Hematopoietic multipotent progenitor cell treated with erythropoietin and hydrocortisone succinate and interleukin-3 and kit ligand, for 8 days (in vitro differentiated cells): ENCODE results near the gene CFAP206.

Experiments used
- DNase-seq: peaks from one replicate; pipeline ENCODE4 v3.0.0-alpha.2; 2015

Gene CFAP206, protein sequence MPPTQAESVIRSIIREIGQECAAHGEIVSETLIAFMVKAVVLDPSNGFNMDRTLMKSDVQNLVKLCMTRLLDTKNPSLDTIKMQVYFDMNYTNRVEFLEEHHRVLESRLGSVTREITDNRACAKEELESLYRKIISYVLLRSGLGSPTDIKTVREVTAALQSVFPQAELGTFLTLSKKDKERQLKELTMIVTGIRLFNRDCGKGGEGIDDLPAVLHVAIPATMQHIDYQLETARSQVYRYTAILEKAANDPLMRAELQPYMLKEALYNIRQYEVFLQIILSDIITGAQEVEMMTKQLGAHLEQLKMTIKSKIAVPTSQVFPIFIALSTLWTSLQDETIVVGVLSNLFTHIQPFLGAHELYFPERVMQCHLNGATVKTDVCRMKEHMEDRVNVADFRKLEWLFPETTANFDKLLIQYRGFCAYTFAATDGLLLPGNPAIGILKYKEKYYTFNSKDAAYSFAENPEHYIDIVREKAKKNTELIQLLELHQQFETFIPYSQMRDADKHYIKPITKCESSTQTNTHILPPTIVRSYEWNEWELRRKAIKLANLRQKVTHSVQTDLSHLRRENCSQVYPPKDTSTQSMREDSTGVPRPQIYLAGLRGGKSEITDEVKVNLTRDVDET

DNA sequence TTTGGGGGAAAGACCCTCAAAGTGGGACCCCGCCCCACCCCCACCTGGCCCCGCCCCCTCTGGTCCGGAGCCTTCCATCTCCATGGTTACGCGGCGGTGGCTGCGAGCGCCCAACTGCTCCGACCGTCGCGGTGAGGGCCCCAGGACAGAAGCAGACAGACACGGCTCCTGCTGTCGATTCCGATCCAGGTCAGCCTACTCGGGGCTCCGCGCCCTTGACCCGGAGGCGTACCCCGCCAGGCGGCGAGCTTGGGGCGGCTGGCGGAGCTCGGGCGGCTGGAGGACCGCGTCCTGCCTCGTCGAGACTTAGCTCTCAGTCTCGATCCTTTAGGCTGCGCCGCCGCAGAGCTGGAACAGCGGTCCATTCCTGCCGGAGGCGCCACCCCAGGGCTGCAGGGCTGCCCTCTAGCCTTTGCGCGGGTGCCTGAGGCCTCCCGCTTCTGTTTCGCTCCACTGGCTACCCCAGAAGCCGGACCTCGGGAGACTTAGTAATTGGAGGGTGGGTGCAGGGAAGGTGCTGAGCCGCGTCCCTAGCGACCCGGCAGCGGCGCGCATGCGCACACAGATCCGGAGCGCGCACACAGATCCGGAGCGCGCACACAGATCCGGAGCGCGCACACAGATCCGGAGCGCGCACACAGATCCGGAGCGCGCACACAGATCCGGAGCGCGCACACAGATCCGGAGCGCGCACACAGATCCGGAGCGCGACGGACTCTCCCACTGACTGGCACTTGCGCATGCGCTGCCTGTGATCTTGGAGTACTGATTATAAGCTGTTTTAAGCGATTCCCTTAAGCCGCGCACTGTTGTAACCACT, at the start of gene CFAP206:
Gene CFAP206 (plus strand): TSS at position 72 of the 820 bp plus-strand sequence. CDS start 1,868 bp downstream, outside the sequence.
- DNase-seq: peak; percentile 93

DNA sequence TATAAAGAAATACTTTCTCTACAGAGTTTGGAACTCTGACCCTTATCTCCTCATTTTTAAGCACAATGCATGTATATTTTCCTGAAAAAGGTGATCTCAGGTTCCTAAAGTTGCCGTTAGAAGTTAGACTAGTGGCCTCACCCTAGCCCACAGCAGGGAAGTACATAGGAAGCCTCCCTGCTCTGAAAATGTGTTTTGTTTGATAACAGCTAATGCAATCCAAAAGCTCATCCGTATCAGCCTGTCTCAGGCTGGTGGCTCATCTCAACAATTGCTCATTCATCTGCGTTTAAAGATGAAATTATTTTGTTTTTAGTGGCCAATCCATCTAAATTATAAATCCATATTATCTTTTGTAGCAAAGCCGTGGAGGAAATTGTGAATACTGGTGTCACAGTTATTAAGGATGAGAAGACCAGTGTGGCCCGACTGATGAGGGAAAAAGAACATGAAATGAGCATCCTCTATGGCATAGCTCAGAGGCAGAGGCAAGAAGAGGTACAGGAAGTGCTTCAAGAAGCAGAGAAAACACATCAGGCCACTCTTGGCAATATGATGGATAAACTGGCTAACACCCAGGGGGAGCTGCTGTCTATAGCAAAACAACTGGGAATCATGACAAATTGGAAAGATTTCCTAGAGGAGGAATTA, 43.0 kb upstream of the CFAP206 start:
- peak; percentile 94 for DNase-seq

DNA sequence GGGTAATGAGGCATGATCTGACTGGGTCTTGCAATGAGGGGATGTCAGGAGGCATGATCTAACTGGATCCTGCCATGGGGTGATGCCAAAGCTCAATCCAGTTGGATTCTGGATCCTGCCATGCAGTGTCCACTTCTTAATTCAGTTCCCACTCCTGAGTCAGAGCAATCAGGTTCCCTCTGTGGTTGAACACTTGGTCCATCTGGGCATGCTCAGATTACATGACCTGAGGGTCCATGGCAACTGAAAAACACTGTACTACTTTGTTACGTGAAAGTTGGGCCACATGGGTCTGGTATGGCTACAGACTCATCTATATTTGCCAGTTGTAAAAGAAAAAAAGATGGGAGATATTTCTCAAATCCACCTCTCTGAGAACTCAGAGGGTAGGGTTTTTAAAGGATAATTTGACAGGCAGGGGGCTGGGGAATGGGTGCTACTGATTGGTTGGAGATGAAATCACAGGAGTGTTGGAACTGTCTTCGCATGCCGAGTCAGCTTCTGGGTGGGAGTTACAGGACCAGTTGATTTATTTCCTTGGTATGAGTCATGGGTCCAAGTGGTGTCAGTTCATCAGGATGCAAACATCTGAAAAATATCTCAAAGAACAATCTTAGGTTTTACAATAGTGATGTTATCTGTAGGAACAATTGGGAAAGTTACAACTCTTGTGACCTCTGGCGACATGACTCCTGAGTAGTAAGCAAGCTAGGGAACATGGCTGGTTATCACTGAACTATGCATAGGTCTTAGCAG, 41.5 kb upstream of the CFAP206 start:
- DNase-seq: no peak

DNA sequence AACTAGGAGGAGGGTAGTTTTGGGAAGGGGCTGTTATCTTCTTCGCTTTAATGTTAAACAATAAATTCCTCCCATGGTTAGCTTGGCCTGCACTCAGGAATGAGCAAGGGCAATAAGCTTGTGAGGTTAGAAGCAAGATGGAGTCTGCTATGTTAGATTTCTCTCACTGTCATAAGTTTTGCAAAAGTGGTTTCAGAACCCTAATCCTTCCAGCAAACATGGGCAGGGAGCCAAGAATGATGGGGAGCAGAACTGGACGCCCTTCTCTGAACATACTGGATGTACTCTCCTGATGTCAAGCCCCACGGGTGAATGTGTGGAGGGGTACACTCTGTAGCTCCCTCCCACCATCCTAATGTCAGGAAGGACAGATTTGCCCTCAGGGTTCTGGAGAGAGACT, 40.9 kb upstream of the CFAP206 start:
- DNase-seq: no peak

DNA sequence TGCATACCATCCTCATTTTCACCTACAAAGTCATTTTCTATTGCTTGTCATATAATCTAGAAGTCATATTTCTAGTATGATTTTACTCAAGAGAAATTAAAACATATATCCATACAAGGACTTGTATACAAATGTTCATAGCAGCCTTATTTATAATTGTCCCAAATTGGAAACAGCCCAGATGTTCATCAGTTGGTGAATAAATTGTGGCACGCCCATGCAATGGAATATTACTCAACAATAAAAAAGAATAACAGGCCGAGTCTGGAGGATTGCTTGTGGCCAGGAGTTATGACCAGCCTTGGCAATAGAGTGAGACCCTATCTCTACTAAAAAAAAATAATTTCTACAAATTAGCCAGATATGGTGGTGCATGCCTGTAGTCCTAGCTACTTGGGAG, 34.4 kb upstream of the CFAP206 start:
- no peak for DNase-seq

DNA sequence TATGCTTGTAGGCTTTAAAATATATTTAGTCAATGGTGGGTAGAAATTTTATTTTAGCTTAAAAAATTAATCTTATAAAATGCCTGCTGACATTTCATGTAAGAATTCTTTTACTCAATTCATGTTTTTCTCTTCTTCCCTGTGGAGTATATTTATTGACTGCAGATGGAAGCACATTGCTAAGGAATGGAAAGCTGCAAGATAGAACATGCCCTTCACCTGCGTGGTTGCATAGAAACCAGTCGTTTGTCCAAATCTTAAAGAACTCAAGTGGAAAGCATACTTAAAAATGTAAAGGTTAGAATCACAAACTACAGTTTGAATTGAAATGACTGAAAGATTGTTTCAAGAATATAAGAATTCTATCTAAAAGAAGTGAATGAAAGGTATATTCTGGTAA, 32.5 kb upstream of the CFAP206 start:
- DNase-seq: no peak

DNA sequence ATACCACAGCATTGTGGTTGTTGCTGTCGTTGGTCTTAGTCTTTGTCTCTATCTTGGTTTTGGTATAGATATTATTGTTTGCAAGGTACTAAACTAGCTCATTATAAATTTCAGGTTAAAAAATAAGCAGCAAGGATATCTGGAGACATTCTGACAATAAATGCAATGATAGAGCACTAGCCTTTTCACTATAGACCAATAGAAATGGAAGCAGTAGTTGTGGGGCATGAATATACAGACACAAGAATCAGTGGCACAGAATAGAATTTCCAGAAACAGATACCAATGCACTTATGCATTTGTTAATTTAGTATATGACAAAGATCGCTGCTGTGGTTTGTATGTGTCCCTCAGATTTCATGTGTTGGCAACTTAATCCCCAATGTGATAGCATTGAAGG, 31.1 kb upstream of the CFAP206 start:
- DNase-seq: no peak

DNA sequence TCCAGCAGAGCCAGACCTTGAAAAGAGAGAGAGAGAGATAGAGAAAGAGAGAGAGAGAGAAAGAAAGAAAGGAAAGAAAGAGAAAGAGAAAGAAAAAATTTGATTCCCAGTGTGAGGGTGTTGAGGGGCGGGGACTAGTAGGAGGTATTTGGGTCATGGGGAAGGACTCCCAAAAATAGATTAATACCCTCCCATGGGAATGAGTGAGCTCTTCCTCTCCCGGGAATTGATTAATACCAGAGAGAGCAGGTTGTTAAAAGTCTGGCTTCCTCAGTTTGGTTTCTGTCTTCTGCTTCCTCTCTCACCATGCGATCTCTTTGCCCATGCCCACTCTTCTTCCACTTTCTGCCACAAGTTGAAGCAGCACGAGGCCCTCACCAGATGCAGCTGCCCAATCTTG, 28.8 kb upstream of the CFAP206 start:
- no peak for DNase-seq

DNA sequence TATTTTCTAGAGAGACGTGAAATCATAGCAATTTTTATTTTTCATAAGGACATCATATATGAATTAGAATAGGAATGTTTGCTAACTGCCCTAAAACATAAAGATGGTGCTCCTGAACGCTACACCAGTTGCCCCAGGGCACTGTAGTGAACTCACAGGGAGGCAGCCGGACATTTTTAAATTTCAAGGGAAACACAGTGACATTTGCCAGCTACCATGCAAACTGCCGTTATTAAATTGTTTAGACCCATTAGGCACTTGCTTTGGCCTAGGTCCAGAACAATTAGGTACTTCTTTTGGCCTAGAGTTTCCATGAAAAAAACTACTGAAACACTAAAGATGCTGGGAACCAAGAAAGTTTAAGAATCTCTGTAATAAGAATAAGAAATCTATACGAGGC, 24.9 kb upstream of the CFAP206 start:
- DNase-seq: no peak

DNA sequence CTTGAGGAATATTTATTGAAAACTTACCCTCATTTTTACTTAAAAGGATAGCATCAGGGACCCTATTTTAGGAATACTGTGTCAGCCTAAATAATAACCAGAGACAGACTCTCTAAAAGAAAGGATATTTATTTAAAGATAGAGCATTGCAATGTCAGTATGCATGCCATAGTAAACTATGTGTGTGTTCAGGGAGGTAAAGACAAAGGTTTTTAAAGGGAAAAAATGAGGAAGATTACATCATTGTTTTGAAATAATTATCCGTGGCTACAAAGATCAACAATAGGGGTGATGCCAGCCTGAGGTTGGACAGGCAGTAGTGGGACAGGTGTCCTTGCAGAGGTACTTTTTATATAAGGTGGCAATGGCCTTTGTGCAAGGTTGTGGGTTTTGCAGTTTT, 23.7 kb upstream of the CFAP206 start:
- DNase-seq: no peak

DNA sequence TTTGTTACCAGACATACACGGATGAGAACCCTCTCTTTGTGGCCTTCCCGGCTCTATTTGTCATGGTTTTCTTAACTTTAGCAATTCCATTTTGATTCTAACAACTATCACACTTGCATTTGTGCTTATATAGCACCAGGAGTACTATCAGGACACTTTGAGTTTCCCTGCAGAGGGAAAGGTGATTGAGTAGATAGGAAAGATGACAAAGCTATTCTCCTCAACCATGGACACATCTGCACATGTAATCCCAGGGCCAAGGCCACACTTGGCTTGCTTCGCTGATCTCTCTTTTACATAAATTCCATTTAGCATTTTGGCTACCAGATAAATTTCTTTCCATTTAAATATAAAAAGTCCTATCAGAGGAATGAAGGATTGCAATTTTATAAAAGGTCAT, 23.3 kb upstream of the CFAP206 start:
- DNase-seq: peak; percentile 27

DNA sequence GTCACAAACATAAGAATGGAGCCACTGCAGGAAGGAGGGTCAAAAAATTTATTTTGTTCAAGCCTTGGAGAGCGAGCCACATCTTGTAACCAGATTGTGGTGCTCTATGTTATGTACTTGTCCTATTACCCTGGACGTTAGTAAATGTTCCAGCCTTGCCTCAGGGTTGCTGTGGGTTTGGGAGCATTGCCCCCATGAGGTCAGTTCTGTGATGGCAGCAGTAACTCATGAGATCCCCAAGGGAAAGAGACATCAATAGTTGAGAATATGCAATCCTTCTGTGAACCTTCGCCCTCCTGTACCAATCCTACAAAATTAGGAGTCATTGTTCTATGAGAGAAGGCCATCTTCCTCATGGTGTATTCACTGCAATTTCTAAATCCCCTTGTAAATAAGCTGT, 16.4 kb upstream of the CFAP206 start:
- peak; percentile 70 for DNase-seq

DNA sequence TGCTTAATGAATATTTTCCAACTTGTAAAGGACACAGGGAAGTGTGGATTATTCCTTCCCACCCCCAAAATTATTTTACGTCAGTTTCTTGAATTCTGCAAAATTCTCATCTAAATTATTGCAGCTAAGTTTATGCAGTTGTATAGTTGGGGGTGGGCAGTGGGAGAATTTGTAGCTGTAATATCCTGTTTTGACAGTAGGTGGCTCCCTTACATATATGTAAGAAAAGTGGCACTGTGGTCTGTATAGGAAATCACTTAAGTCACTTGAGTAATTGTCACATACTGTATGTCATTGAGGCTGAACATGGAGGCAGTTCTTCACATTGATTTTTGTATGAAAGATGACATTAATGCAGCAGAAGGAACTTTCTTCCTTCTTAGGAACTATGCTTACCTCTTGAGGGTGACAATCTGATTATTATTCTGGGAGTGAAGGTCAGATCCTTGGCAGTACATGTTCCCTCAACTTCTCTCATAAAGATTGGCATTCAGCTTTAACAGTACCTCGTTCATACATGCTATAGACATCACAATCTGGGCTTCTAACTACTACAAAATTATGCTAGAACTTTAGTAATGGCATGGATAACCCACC, 14.6 kb upstream of the CFAP206 start:
- DNase-seq: peak; percentile 72

DNA sequence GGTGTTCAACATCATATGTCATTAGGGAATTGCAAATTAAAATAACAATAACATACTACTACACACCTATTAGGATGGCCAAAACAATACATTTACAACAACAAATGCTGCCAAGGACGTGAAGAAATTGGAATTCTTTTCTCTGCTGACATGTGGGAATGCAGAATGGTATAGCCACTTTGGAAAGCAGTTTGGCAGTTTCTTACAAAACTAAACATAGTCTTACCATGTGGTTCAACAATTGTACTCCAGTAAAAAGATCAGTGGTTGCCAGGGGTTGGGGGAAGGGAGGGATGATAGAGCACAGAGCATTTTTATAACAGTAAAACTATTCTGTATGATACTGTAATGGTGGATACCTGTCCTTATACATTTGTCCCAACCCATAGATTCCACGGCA, 12.3 kb upstream of the CFAP206 start:
- DNase-seq: no peak

DNA sequence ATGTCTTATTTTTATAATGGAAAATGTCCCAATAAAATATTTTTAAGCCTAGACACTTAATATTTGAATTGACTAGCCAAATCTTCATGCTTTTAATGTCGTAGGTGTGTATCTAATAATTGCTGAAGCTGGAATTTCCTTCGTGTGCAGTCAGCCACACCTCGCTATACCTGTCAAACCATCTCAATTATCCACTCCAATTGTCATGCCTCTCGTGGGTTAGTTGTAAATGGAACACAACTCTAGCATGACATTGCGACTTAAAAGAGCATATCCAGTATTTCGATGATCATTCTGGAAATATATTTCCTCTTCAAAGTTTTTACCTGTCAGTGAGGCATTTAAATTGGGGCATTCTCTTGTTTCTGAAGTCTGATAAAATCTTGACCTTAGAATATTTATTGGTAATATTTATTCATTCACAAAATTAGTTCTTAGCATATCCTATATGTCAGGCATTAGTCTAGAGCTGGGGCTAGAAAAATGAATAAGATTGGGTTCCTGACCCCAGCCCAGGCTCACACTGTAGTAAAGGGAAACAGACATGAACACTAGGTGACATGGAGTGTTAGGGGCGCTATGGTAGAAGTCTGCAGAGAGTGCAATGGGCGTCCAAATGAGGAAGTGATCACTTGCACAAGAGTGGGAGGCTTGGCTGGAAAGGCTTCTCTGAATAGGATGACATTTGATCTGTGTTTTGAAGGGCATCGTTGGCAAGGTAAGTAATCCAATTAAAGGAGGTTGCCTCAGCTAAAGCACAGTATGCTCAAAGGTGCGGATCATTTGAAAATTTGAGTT, 11.0 kb upstream of the CFAP206 start:
- no peak for DNase-seq

DNA sequence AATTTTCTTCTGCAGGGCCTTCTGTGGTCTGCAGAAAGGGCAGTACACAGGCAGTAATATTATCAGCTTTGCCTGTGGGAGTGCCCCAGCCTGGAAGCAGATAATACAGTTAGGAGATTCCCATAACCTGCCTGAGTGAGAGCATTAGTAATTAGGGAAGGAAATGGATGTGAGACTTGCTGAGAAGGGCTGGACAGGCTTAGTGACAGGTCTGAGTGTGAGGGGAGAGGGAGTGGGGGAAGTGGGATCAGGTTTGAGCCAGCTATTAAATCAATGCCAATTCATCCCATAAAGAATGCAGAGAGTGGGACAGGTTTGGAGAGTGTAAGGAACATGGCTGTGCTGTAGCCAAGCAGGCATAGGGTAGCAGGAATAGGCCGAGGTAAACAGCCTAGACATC, 10.1 kb upstream of the CFAP206 start:
- no peak for DNase-seq

DNA sequence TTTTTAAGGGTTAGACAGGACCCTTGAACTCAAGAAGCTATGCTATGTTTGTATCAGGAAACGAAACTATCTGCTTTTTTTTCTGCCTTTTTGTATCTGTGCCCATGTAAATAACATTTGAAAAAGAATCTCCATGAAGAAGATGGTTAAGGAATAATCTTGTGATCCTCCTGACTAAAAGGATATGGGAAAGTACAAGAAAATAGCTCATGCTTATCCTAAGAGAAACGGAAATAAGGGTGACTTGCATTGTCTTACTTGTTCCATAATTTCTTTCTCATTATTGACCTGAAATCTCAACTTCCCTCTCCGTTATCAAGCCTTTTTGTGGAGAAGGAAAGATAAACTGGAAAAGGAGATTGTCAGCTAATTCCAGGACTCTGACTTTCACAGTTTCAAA, 5.9 kb upstream of the CFAP206 start:
- no peak for DNase-seq

DNA sequence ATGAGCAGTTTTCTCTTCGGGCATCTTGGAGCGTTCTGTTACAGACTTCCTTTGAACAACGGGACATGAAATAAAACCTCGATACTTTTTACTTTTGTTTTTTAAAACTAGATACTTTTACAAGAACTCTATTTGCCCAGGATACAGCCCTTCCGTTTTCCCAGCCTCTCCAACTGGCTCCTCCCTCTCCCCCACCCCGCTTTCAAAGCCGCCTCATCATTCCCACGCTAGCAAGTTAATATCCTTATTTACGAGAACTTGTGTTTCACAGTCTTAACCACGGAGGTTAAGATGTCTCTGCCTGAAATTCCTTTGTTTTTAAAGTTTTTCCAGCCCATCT, 241 bp upstream of the CFAP206 start:
- no peak for DNase-seq

DNA sequence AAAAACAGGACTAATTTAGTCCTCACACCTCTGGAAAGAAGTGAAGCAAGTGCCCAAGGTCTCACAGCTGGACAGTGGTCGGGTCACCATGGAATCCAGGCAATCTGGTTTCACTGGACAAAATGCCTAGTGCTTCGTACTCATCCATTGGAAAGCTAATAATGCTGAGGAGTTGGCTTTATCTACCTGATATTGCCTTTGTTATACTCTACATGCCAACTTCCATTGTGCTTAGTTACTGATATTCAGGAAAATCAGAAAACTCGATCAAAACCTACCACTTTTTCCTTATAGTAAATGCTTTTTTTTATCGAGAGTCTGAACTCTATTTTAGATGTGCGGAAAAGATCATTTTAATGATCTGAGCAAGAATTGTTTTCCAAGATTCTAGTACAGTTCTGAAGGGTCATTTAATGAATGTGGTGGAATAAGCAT, 966 bp downstream of the CFAP206 start:
- no peak for DNase-seq

DNA sequence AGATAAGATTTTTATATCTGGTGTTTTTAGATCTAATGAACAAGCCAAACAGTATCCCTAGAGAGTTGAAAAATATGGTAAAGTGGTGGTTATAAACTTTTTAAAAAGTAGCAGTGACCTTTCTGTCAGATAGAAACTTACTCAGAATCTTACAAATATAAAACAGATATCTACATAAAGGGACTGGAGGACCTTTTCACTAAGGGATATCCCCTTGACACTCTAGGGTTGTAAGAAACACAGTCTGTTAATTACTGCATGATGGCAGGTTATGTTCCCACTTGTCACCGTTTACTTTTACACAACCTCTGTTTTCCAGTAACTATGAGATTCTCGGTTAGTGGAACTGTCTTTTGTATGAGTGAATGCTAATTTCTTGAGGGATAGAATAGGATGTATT, 11.5 kb downstream of the CFAP206 start:
- DNase-seq: no peak

DNA sequence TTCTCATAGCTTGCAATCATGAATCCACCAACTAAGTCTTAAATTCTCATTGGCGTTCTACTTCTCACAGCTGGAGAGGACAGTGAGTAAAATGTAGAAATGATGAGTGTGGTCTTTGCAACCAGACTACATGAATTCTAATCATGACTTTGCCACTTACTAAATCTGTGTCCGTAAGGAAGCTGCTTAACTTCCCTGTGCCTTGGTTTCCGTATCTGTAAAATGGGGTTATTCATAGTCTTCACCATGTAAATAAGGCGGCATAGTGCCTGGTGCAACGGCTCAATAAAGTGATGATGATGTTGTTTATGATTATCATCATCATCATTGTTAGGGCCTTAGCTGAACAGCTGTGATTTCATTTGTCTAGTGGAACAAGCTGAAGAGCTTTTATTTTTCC, 12.6 kb downstream of the CFAP206 start:
- DNase-seq: no peak
